Keratinocyte (primary cell): ENCODE results near the gene DNMT3A. TPM values are rescaled to one million over a fixed set of nuclear protein-coding genes. Genes with fewer than 3 reads are reported as not detected.

Experiments used
- DNase-seq: peaks from one replicate; pipeline ENCODE4 v3.0.0-alpha.2; 2011; ENCODE audit warnings: low read depth, missing footprints, low spot score
- FAIRE-seq: peaks from 2 replicates; lab custom pipeline; 2011; peaks lifted over from hg19 to GRCh38; lab: Jason Lieb, UNC
- H2AFZ ChIP-seq: 2 replicates; pipeline ENCODE4 v1.6.0; 2012; ENCODE audit warnings: low read length, control low read depth, inconsistent platforms; ENCODE audit not compliant: control insufficient read depth
- H3K27ac ChIP-seq: 2 replicates; pipeline ENCODE4 v1.5.1; 2011; ENCODE audit warnings: low read length; ENCODE audit not compliant: control insufficient read depth, insufficient read depth
- H3K27me3 ChIP-seq: 3 replicates; pipeline ENCODE4 v1.6.0; 2011; ENCODE audit warnings: low read length; ENCODE audit not compliant: control insufficient read depth, insufficient read depth; ENCODE audit errors: extremely low read depth
- H3K36me3 ChIP-seq, 2 experiments: 2 replicates in 1 of 2; 3 replicates in 1 of 2; pipeline ENCODE4 v1.5.1; 2011; ENCODE audit warnings: low read length in 2 of 2, mild to moderate bottlenecking in 1 of 2; ENCODE audit not compliant: control insufficient read depth in 2 of 2, insufficient read depth in 2 of 2; ENCODE audit errors: extremely low read depth in 1 of 2
- H3K4me1 ChIP-seq: 3 replicates; pipeline ENCODE4 v1.5.1; 2011; ENCODE audit warnings: low read length; ENCODE audit not compliant: control insufficient read depth, insufficient read depth; ENCODE audit errors: extremely low read depth
- H3K4me2 ChIP-seq: 3 replicates; pipeline ENCODE4 v1.6.0; 2011; ENCODE audit warnings: low read depth, low read length; ENCODE audit not compliant: control insufficient read depth, insufficient read depth; ENCODE audit errors: extremely low read depth
- H3K4me3 ChIP-seq, 3 experiments: fragments of 200-600 bp in 1 of 3; sonication (generic) in 1 of 3; 2 replicates in 2 of 3; 3 replicates in 1 of 3; pipeline ENCODE4 v1.5.1; 2011 to 2016; ENCODE audit warnings: low read length in 3 of 3, mild to moderate bottlenecking in 3 of 3, control low read depth in 2 of 3, inconsistent platforms in 1 of 3, low read depth in 1 of 3, mixed read lengths in 1 of 3, mixed run types in 1 of 3, moderate library complexity in 1 of 3; ENCODE audit not compliant: control insufficient read depth in 2 of 3, insufficient read depth in 2 of 3; ENCODE audit errors: extremely low read depth in 1 of 3
- H3K79me2 ChIP-seq: 2 replicates; pipeline ENCODE4 v1.6.0; 2012; ENCODE audit warnings: low read length; ENCODE audit not compliant: control insufficient read depth, insufficient read depth
- H3K9ac ChIP-seq: 3 replicates; pipeline ENCODE4 v1.6.0; 2011; ENCODE audit warnings: low read length; ENCODE audit not compliant: control insufficient read depth, insufficient read depth; ENCODE audit errors: extremely low read depth
- H3K9me1 ChIP-seq: 3 replicates; pipeline ENCODE4 v1.6.0; 2011; ENCODE audit warnings: low read length; ENCODE audit not compliant: control insufficient read depth, insufficient read depth; ENCODE audit errors: extremely low read depth
- H3K9me3 ChIP-seq: 2 replicates; pipeline ENCODE4 v1.5.1; 2012; ENCODE audit warnings: low read depth, low read length; ENCODE audit not compliant: control insufficient read depth
- H4K20me1 ChIP-seq: 3 replicates; pipeline ENCODE4 v1.6.0; 2011; ENCODE audit warnings: low read length; ENCODE audit not compliant: control insufficient read depth, insufficient read depth; ENCODE audit errors: extremely low read depth
- EZH2 ChIP-seq: IDR thresholded peaks from one replicate; pipeline ENCODE4 v1.6.1; 2012; ENCODE audit warnings: inconsistent platforms, mild to moderate bottlenecking, low read length, moderate library complexity
- dilution Hi-C: fragments of 300-500 bp; cut with MboI; formaldehyde crosslinking; loops from one replicate; pipeline ENCODE4 v1.7.0; 2020; ENCODE audit warnings: low sequenced_read_pairs; ENCODE audit not compliant: extremely low pct_ligation_motif_present
- polyA plus RNA-seq, 5 experiments: library from polyadenylated mRNA; depleted of rRNA in 3 of 5; stranded (reverse) in 3 of 5; stranded (forward) in 1 of 5; unstranded in 1 of 5; fragments of >200 nt; gene quantifications; 1 replicate in 1 of 5; 2 replicates in 3 of 5; 3 replicates in 1 of 5; pipeline versions ENCODE4 v1.2.1 to v1.2.3, GENCODE V29; 2011 to 2012; ENCODE audit warnings: missing spikeins in 2 of 5, low read depth in 1 of 5, low replicate concordance in 1 of 5
- TF ChIP-seq, protein P1 (sequence below), 3 experiments: IDR thresholded peaks in 1 of 3; conservative IDR thresholded peaks in 1 of 3; optimal IDR thresholded peaks in 1 of 3; 2 replicates in 2 of 3; 3 replicates in 1 of 3; pipeline versions ENCODE3 to v1.5.1; 2011; ENCODE audit warnings: low read length in 3 of 3, mild to moderate bottlenecking in 3 of 3, moderate library complexity in 2 of 3, control low read depth in 1 of 3, inconsistent platforms in 1 of 3; ENCODE audit not compliant: insufficient read depth in 2 of 3; ENCODE audit errors: extremely low read depth in 1 of 3

The DNMT3A gene
- polyA plus RNA-seq, 1 donor (not counting 4 experiments of a cell fraction or from before 2014, with no cell fraction given): 1.5 TPM

DNA sequence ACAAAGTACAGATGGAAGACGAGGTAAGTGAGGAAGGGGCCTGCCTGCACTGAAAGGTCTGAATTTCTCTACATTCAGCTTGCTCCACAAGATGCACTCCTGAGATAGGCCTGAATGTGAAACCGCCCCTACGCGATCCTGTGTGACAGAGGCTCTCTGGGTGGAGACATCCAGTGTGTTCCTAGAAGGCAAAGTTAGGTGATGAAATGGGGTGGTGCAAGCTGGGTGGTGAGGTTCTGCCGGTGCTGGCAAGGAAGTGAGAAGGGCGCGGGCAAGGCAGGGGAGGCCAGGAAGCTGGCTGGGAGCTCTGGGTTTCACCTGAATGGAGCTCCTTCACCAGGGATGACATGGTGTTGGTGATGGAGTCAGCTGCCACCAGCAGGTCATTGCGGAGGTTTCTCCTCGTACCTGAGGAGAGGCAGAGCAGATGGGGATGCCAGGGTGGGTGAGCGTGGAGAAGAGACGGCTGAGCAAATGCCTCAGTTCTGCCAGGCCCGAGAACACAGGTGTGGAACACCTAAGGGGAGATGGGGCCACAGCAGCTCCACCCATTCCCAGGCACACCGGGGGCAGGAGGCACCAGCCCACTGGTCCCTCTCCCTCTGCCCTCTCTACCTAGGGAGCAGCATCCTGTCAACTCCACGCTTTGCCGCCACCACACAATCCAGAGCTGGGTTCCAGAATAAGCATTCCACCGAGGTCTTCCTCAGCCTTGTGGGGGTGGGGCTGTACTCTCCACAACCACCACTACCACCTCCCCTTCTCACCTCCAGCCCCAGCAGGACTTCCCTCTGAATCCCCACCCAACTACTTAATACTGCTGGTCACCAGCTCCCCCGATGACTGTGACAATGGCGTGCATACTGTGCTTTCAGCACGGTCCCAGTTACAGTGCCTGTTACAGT, 45.5 kb upstream of the DNMT3A start:
- Histone ChIP-seq H3K27ac (no peak overlapping the region), H3K4me3 (no peak overlapping the region), H3K9me3 (no peaks in the 10 kb centered on the region), H3K79me2 (no peaks in the 10 kb centered on the region), H3K9ac (no peak overlapping the region), H3K9me1 (no peaks in the 10 kb centered on the region), H3K36me3 (peaks cover 4% of the 10 kb centered on the region in 2 experiments), H4K20me1 (no peaks in the 10 kb centered on the region), H3K27me3 (no peaks in the 10 kb centered on the region), H3K4me2 (no peak overlapping the region), H3K4me1 (peaks cover 4% of the 10 kb centered on the region), H2AFZ (no peak overlapping the region)
- DNase-seq: no peak
- no peak for FAIRE-seq
- TF ChIP-seq EZH2: no peak
- TF ChIP-seq, protein P1, sequence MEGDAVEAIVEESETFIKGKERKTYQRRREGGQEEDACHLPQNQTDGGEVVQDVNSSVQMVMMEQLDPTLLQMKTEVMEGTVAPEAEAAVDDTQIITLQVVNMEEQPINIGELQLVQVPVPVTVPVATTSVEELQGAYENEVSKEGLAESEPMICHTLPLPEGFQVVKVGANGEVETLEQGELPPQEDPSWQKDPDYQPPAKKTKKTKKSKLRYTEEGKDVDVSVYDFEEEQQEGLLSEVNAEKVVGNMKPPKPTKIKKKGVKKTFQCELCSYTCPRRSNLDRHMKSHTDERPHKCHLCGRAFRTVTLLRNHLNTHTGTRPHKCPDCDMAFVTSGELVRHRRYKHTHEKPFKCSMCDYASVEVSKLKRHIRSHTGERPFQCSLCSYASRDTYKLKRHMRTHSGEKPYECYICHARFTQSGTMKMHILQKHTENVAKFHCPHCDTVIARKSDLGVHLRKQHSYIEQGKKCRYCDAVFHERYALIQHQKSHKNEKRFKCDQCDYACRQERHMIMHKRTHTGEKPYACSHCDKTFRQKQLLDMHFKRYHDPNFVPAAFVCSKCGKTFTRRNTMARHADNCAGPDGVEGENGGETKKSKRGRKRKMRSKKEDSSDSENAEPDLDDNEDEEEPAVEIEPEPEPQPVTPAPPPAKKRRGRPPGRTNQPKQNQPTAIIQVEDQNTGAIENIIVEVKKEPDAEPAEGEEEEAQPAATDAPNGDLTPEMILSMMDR (optimal IDR thresholded peaks at IDR 0.05 in 1 of 3, IDR thresholded peaks at IDR 0.05 in 1 of 3, conservative IDR thresholded peaks at IDR 0.05 in 1 of 3; ENCODE audit: extremely low read depth in 1 of 3, insufficient read depth in 2 of 3, low read length in 3 of 3): no peak
- dilution Hi-C loops: no loop called here

DNA sequence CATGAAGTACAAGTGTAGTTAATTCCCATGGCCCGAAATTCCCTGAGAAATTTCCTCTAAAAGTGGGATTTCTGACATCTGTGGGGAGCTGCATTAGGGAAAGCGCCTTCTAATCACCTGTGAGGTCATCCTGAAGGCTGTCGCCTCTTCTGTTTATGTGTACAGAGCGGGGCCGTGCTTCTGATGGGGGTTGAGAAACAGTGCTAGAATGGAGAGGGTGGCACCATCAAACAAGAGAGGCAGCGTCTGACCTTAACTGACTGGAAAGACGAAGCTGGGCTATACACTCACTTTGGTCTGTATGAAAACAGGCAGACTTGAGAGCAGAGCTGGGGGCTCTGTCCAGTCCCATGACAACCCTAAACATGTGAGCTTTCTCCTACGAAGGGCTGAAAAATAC, 44.2 kb upstream of the DNMT3A start:
- no peak overlapping the region for H3K4me2 ChIP-seq
- H3K9me1 ChIP-seq: no peaks in the 10 kb centered on the region
- DNase-seq (no peak), FAIRE-seq (no peak)
- H3K4me3 ChIP-seq: no peak overlapping the region
- H3K36me3 ChIP-seq: peaks cover 4% of the 10 kb centered on the region in 2 experiments
- no peaks in the 10 kb centered on the region for H4K20me1 ChIP-seq
- H2AFZ ChIP-seq: no peak overlapping the region
- no peaks in the 10 kb centered on the region for H3K9me3 ChIP-seq
- no peak overlapping the region for H3K27ac ChIP-seq
- H3K79me2 ChIP-seq: no peaks in the 10 kb centered on the region
- H3K27me3 ChIP-seq: no peaks in the 10 kb centered on the region
- H3K4me1 ChIP-seq: peaks cover 4% of the 10 kb centered on the region
- H3K9ac ChIP-seq: no peak overlapping the region
- dilution Hi-C loops: no loop called here
- TF ChIP-seq, protein P1 (optimal IDR thresholded peaks at IDR 0.05 in 1 of 3, IDR thresholded peaks at IDR 0.05 in 1 of 3, conservative IDR thresholded peaks at IDR 0.05 in 1 of 3; ENCODE audit: extremely low read depth in 1 of 3, insufficient read depth in 2 of 3, low read length in 3 of 3): no peak
- no peak for TF ChIP-seq EZH2
